IPS DF 4.7 (cell line): ENCODE results near the gene GPRIN3.
A peak's percentile ranks its signal among the peaks of the same experiment; 100 is the strongest.
"Not testable (repeated sequence)": the region's sequence is repeated elsewhere in the genome, so short reads cannot be mapped to it uniquely, and the experiment has no call there.

Source experiments
- DNase-seq: peaks from one replicate; pipeline ENCODE4 v3.0.0-alpha.2; 2013; ENCODE audit warnings: low spot score; ENCODE audit errors: extremely low read depth

GPRIN3 gene

DNA sequence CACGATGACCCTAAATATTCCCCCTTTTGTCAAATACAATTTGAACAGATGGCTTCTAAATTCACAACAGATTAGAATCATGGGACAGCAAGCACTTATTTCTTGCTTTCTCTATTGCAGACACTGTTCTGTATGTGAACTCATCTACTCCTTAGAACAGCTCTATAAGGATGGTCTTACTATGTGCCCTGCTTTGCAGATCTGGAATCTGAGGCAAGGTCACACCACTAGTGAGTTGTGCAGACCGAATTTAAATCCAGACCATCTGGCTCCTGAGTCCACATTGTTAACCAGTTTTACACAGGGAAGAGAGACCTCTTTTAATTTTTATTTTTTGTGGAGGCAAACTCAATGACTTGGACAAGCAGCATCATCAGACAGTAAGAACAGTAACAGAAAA is 50.2 kb downstream of the GPRIN3 start:
- DNase-seq: no peak

GRCh38 chr4:89256203-89256800 is 51.3 kb downstream of the GPRIN3 start:
- no peak for DNase-seq

- DNase-seq: no peak
Observed at GRCh38 chr4:89254847-89255246, 52.8 kb downstream of the GPRIN3 start.

DNA sequence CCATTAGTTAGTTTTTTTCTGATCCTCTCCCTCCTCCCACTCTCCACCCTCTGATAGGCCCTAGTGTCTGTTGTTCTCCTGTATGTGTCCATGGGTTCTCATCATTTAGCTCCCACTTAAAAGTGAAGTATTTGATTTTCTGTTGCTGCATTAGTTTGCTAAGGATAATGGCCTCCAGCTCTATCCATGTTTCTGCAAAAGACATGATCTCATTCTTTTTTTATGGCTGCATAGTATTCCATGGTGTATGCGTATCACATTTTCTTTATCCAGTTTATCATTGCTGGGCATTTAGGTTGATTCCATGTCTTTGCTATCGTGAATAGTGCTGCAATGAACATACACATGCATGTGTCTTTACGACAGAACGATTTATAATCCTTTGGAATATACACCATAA is 53.3 kb downstream of the GPRIN3 start:
- not testable (repeated sequence) for DNase-seq

- DNase-seq: no peak
Observed at GRCh38 chr4:89253935-89254334, 53.7 kb downstream of the GPRIN3 start.

GRCh38 chr4:89253311-89253710 is 54.3 kb downstream of the GPRIN3 start:
- no peak for DNase-seq

- DNase-seq: no peak
Observed at GRCh38 chr4:89251396-89251795, 56.2 kb downstream of the GPRIN3 start.

DNA sequence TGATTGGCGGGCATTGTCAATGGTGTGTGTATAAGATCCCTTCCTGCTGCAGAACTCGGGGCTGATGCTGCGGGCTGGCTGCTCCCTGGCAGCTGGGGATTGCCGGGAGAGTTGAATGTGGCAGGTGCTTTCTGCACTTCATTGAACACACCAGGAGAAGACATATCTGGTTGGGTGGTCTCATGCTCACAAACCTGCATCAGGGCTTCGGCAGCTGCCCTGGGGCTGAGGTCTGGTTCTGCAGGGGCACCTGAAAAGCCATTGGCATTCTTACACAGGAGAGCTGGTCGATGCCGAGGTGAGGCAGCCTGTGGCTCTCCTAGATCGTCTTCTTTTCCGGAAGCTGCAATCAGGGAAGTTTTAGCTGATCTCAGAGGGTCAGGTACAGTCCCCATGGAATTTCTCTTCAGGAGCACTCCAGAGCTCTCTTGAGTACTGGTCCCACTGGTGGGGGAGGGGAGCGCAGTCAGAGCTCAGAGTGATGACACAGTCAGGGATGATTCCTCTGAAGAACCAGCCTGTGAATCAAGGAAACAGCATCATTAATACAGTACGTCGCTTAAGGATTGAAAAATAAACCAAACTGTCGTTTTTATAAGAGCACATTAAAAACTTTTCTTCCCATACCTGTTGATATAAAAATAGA is 57.8 kb downstream of the GPRIN3 start:
- no peak for DNase-seq

- no peak for DNase-seq
Observed at GRCh38 chr4:89249313-89249712, 58.3 kb downstream of the GPRIN3 start.

GRCh38 chr4:89248879-89249281 is 58.7 kb downstream of the GPRIN3 start:
- no peak for DNase-seq

DNA sequence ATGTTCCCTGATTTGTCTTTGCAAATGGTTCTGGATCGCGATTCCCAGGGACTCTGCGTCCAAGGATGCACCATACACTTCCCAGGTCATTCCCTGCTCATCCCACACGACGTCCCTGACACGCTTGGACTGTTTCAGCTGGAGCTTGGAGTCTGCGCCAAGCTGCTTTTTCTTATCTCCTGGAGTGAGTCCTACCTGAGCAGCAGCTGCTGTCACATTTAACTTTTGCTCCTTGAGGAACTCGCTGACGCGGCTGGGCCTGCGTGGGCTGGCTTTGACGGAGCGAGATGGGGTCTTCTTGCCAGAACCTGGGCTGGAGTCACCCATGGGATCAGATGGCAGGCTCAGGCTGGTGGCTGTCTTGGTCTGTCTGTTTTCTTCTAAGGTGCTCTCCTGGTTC is 59.6 kb downstream of the GPRIN3 start:
- DNase-seq: no peak

GRCh38 chr4:89245459-89245858 is 62.1 kb downstream of the GPRIN3 start:
- DNase-seq: no peak

DNA sequence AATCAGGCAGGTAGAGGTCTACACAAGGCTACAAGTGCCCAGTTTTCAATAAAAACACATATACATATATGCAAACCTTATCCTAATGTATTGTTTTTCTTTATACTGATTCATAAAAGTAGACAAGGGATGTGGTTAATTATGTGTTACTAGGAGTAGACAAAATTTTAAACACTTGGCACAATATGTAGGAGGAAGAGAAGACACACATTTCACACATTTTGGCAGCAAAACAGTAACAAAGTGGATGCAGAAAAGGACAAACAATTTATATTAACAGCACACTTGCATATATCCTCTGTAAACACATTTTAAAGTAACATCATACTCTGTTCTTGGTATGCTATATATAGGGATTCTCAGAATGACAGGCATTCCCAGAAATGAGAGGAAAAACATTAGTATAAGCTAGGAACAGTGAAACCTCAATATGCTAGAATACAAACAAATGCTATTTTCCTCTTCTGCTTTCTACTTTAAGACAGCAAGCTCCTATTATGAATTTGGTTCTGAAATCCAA is 63.8 kb downstream of the GPRIN3 start:
- no peak for DNase-seq

- no peak for DNase-seq
Observed at GRCh38 chr4:89242864-89243732, 64.5 kb downstream of the GPRIN3 start.

DNA sequence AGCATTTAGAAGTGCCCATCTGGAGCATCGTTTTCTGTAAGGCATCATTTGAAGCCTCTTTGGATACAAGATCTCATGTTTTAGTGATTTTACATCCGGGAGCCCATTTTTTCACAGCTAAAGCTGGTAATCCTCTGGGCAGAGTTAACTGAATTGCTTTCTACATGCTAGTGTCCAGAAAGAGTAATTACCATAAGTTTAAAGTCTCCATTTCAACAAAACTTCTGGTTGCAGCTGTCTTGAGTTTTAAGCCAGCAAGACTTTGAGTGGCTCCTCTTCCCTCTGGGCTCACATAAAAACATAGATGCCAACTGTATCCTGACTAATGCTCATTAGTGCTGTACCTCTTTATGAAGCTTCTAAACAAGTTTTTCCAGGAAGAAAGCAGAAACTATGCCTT is 65.4 kb downstream of the GPRIN3 start:
- no peak for DNase-seq

DNA sequence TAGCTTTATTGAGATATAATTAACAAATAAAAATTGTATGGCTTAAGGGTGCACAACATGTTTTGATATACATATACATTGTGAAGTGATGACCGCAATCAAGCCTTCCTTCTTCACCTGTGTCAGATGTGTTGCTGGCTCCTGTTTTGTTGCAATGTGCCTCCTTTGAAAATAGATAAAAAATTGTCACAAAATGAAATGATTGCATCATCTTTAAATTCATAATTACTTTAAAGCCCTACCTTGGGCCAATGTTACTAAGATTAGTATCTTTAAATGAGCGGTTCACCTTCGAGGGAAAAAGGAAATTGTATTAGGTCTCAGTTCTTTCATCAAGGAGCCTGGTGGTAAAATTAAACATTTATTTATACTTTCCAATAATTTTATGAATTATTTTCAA is 77.3 kb downstream of the GPRIN3 start:
- no peak for DNase-seq

DNA sequence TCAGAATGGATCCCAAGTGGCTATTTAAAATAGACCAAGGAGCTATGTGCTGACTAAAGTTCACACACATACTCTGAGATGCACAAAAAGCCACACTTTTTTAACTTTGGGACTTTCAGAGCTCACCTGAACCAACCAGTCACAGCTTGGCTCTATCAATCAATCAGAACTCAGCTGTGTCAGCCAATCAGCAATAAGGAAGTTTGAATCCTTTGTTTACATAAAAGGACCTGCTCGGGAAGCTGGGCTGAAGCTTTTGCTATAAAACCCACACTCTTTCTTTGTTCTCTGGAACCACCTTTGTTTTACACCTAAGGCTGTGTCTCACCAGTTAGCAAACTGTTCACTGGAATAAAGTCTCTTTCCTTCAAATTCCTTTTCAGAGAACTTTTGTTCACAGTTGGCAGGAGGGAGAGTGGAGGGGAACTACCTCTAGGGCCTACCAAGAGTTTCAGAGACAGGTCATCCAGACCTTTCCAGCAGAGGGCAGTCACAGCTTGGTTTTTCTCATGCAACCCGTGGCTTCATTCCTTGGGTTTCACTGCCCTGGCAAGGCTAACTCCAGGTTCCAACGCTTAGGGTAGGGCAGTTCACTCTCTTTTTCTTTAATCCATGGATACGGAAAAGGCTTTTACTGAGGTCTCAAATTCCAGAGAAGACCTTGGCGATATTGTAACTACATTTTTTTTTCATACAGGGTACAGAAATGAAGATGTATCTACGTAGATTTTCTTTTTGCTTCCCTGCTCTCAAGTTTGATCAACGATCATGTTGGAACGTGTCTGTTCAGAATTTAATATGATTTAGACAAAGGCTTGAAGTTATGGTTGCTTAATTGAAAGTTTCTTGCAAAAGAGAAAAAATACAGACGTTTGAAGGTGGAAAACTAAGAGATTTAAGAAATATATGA is 80.7 kb downstream of the GPRIN3 start:
- DNase-seq: peak; percentile 90

DNA sequence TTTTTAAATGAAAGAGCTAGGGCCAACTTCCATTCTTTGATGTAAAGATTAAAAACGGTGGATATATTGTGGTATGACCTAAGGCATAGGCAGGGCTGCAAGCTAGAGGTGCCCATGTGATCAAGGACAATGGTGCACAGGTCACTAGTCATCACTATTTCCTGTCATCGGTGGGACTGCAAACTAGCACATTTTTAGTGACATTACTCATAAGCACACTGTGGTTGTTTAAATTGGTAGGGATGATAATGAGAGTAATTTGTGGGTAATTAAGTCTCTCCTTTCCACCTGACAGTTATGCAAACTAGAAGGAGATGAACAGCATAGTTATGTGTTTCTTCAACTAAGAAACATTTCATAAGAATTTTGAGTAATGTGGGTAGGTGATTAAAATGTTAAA is 85.4 kb downstream of the GPRIN3 start:
- no peak for DNase-seq

- no peak for DNase-seq
Observed at GRCh38 chr4:89221167-89221867, 86.3 kb downstream of the GPRIN3 start.

DNA sequence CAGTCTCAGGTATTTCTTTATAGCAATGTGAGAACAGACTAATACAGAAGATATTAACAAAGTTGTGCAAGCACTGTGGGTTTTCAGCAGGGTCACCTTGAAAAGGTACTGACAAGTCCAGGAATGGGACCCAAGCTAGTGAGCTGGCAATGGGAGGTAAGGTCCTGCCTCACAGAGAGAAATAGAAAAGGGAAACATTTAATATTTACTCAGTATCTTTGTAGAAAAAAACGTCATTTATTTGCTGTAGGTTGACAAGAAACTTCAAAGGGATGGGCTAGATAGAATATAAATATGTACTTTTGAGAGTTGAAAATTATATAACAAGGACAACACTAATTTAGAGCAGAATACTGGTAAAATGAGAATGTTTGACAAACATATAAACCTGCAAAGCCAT is 89.0 kb downstream of the GPRIN3 start:
- no peak for DNase-seq

DNA sequence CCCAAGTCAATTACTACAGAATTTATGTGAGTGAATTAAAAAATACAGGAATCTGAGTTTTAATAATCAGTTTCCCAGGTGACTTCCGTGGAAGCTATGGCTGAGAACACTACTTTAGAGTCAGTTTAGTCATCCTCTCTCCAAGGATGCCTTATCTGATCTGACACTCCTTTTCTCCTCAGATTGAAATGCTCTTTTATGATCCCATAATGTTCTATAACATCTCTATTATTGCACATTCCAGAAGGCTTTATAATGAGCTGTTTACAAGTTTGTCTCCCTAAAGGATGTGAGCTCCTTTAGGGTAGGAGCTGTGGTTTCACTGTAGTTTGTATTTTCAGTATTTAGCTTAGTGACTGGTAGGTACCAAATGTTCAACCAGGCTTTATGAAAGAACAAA is 90.0 kb downstream of the GPRIN3 start:
- DNase-seq: no peak
